ENCODE results near the gene SLC8A1.

The SLC8A1 gene

GRCh38 chr2:40189881-40190280 lies 262.0 kb downstream of the SLC8A1 start:
- H2AFZ ChIP-seq (ENCODE audit: insufficient read depth, low read length, poor library complexity): no peak overlapping the region
- H2BK12ac ChIP-seq (ENCODE audit: low read length): no peak overlapping the region
- no peak overlapping the region for H4K12ac ChIP-seq (ENCODE audit: low read depth, low read length)
- no peak overlapping the region for H2BK5ac ChIP-seq (ENCODE audit: low read depth, low read length, poor library complexity)
- no peak overlapping the region for H3K18ac ChIP-seq (ENCODE audit: low read length)
- no peak for DNase-seq
- H4K8ac ChIP-seq (ENCODE audit: low read depth, low read length): no peak overlapping the region
- no peaks in the 10 kb centered on the region for H3K9me3 ChIP-seq (ENCODE audit: insufficient read depth, low read depth, low read length)
- no peak overlapping the region for H3K23ac ChIP-seq (ENCODE audit: low read length)
- no peaks in the 10 kb centered on the region for H3K36me3 ChIP-seq (ENCODE audit: control insufficient read depth in 1 of 2, insufficient read depth in 2 of 2, low read length in 2 of 2)
- no peaks in the 10 kb centered on the region for H3K79me2 ChIP-seq (ENCODE audit: control insufficient read depth, insufficient read depth, low read length, poor library complexity)
- H3K9ac ChIP-seq (ENCODE audit: low read length): no peak overlapping the region
- WGBS (ENCODE audit: extremely low coverage, insufficient coverage, insufficient read length): no CpG with 5 or more reads among the region's 5 CpGs
- no peaks in the 10 kb centered on the region for H3K27me3 ChIP-seq (ENCODE audit: insufficient read depth, low read length)
- no peak overlapping the region for H2AK5ac ChIP-seq (ENCODE audit: low read length)
- no peak overlapping the region for H3K14ac ChIP-seq (ENCODE audit: low read length)
- H3K79me1 ChIP-seq (ENCODE audit: low read length): no peaks in the 10 kb centered on the region
- H3K4me1 ChIP-seq (ENCODE audit: control insufficient read depth in 1 of 2, insufficient read depth in 2 of 2, low read length in 2 of 2): peaks cover 0 to 4% of the 10 kb centered on the region in 2 experiments
- no peak overlapping the region for H2BK120ac ChIP-seq (ENCODE audit: insufficient read depth, low read length, poor library complexity)
- H3K4ac ChIP-seq (ENCODE audit: low read depth, low read length): no peak overlapping the region
- H3K4me2 ChIP-seq (ENCODE audit: low read length): no peak overlapping the region
- H3K27ac ChIP-seq (ENCODE audit: low read depth, low read length): no peak overlapping the region
- no peak overlapping the region for H4K91ac ChIP-seq (ENCODE audit: low read depth, low read length)
- no peak overlapping the region for H3K4me3 ChIP-seq (ENCODE audit: low read depth, low read length)

GRCh38 chr2:40187054-40187453 lies 264.8 kb downstream of the SLC8A1 start:
- H3K4ac ChIP-seq (ENCODE audit: low read depth, low read length): no peak overlapping the region
- DNase-seq: no peak

GRCh38 chr2:40184551-40184950 lies 267.3 kb downstream of the SLC8A1 start:
- no peak overlapping the region for H2BK12ac ChIP-seq (ENCODE audit: low read length)
- no CpG with 5 or more reads among the region's 5 CpGs for WGBS (ENCODE audit: extremely low coverage, insufficient coverage, insufficient read length)
- H3K4me2 ChIP-seq (ENCODE audit: low read length): no peak overlapping the region
- no peak overlapping the region for H3K18ac ChIP-seq (ENCODE audit: low read length)
- H3K4me1 ChIP-seq (ENCODE audit: control insufficient read depth in 1 of 2, insufficient read depth in 2 of 2, low read length in 2 of 2): no peaks in the 10 kb centered on the region
- H2AK5ac ChIP-seq (ENCODE audit: low read length): no peak overlapping the region
- no peak overlapping the region for H4K12ac ChIP-seq (ENCODE audit: low read depth, low read length)
- no peaks in the 10 kb centered on the region for H3K36me3 ChIP-seq (ENCODE audit: control insufficient read depth in 1 of 2, insufficient read depth in 2 of 2, low read length in 2 of 2)
- no peak overlapping the region for H2BK120ac ChIP-seq (ENCODE audit: insufficient read depth, low read length, poor library complexity)
- H3K23ac ChIP-seq (ENCODE audit: low read length): no peak overlapping the region
- no peak overlapping the region for H3K27ac ChIP-seq (ENCODE audit: low read depth, low read length)
- no peak overlapping the region for H2BK5ac ChIP-seq (ENCODE audit: low read depth, low read length, poor library complexity)
- H3K4me3 ChIP-seq (ENCODE audit: low read depth, low read length): no peak overlapping the region
- H4K8ac ChIP-seq (ENCODE audit: low read depth, low read length): no peak overlapping the region
- no peak overlapping the region for H2AFZ ChIP-seq (ENCODE audit: insufficient read depth, low read length, poor library complexity)
- no peak overlapping the region for H3K9ac ChIP-seq (ENCODE audit: low read length)
- H3K9me3 ChIP-seq (ENCODE audit: insufficient read depth, low read depth, low read length): no peaks in the 10 kb centered on the region
- H3K27me3 ChIP-seq (ENCODE audit: insufficient read depth, low read length): no peaks in the 10 kb centered on the region
- H3K14ac ChIP-seq (ENCODE audit: low read length): no peak overlapping the region
- DNase-seq: no peak
- no peaks in the 10 kb centered on the region for H3K79me2 ChIP-seq (ENCODE audit: control insufficient read depth, insufficient read depth, low read length, poor library complexity)
- no peak overlapping the region for H4K91ac ChIP-seq (ENCODE audit: low read depth, low read length)
- no peak overlapping the region for H3K4ac ChIP-seq (ENCODE audit: low read depth, low read length)
- H3K79me1 ChIP-seq (ENCODE audit: low read length): no peaks in the 10 kb centered on the region

More at GRCh38 chr2:40187054-40187453, 264.8 kb downstream of the SLC8A1 start:
- Histone ChIP-seq H2BK5ac (ENCODE audit: low read depth, low read length, poor library complexity) (no peak overlapping the region), H3K79me1 (ENCODE audit: low read length) (no peaks in the 10 kb centered on the region), H4K91ac (ENCODE audit: low read depth, low read length) (no peak overlapping the region), H3K4me1 (ENCODE audit: control insufficient read depth in 1 of 2, insufficient read depth in 2 of 2, low read length in 2 of 2) (no peaks in the 10 kb centered on the region), H3K4me2 (ENCODE audit: low read length) (no peak overlapping the region), H4K12ac (ENCODE audit: low read depth, low read length) (no peak overlapping the region), H3K14ac (ENCODE audit: low read length) (no peak overlapping the region), H3K79me2 (ENCODE audit: control insufficient read depth, insufficient read depth, low read length, poor library complexity) (no peaks in the 10 kb centered on the region), H3K18ac (ENCODE audit: low read length) (no peak overlapping the region), H2AK5ac (ENCODE audit: low read length) (no peak overlapping the region), H3K27ac (ENCODE audit: low read depth, low read length) (no peak overlapping the region), H3K23ac (ENCODE audit: low read length) (no peak overlapping the region), H3K9ac (ENCODE audit: low read length) (no peak overlapping the region), H2BK120ac (ENCODE audit: insufficient read depth, low read length, poor library complexity) (no peak overlapping the region), H3K27me3 (ENCODE audit: insufficient read depth, low read length) (no peaks in the 10 kb centered on the region), H3K4me3 (ENCODE audit: low read depth, low read length) (no peak overlapping the region), H3K9me3 (ENCODE audit: insufficient read depth, low read depth, low read length) (no peaks in the 10 kb centered on the region), H3K36me3 (ENCODE audit: control insufficient read depth in 1 of 2, insufficient read depth in 2 of 2, low read length in 2 of 2) (no peaks in the 10 kb centered on the region), H2AFZ (ENCODE audit: insufficient read depth, low read length, poor library complexity) (no peak overlapping the region), H2BK12ac (ENCODE audit: low read length) (no peak overlapping the region), H4K8ac (ENCODE audit: low read depth, low read length) (no peak overlapping the region)
- no CpG with 5 or more reads among the region's 5 CpGs for WGBS (ENCODE audit: extremely low coverage, insufficient coverage, insufficient read length)

GRCh38 chr2:40181855-40182254 lies 270.0 kb downstream of the SLC8A1 start:
- WGBS (ENCODE audit: extremely low coverage, insufficient coverage, insufficient read length): no CpG with 5 or more reads among the region's 3 CpGs
- Histone ChIP-seq H3K4me1 (ENCODE audit: control insufficient read depth in 1 of 2, insufficient read depth in 2 of 2, low read length in 2 of 2) (no peaks in the 10 kb centered on the region), H3K27me3 (ENCODE audit: insufficient read depth, low read length) (no peaks in the 10 kb centered on the region), H4K91ac (ENCODE audit: low read depth, low read length) (no peak overlapping the region), H2BK12ac (ENCODE audit: low read length) (no peak overlapping the region), H3K18ac (ENCODE audit: low read length) (no peak overlapping the region), H3K79me2 (ENCODE audit: control insufficient read depth, insufficient read depth, low read length, poor library complexity) (no peaks in the 10 kb centered on the region), H3K36me3 (ENCODE audit: control insufficient read depth in 1 of 2, insufficient read depth in 2 of 2, low read length in 2 of 2) (peaks cover 0 to 2% of the 10 kb centered on the region in 2 experiments), H2AK5ac (ENCODE audit: low read length) (no peak overlapping the region), H3K79me1 (ENCODE audit: low read length) (no peaks in the 10 kb centered on the region), H3K9ac (ENCODE audit: low read length) (no peak overlapping the region), H3K27ac (ENCODE audit: low read depth, low read length) (no peak overlapping the region), H2BK120ac (ENCODE audit: insufficient read depth, low read length, poor library complexity) (no peak overlapping the region), H3K23ac (ENCODE audit: low read length) (no peak overlapping the region), H3K4ac (ENCODE audit: low read depth, low read length) (no peak overlapping the region), H4K8ac (ENCODE audit: low read depth, low read length) (no peak overlapping the region), H4K12ac (ENCODE audit: low read depth, low read length) (no peak overlapping the region), H2BK5ac (ENCODE audit: low read depth, low read length, poor library complexity) (no peak overlapping the region), H3K4me3 (ENCODE audit: low read depth, low read length) (no peak overlapping the region), H2AFZ (ENCODE audit: insufficient read depth, low read length, poor library complexity) (no peak overlapping the region), H3K4me2 (ENCODE audit: low read length) (no peak overlapping the region), H3K14ac (ENCODE audit: low read length) (no peak overlapping the region), H3K9me3 (ENCODE audit: insufficient read depth, low read depth, low read length) (no peaks in the 10 kb centered on the region)
- no peak for DNase-seq
